Measurements from ENCODE around the gene TLE4.
"Not testable (repeated sequence)": the region's sequence is repeated elsewhere in the genome, so short reads cannot be mapped to it uniquely, and the experiment has no call there.

TLE4 gene

GRCh38 chr9:79751895-79752466 is 180.2 kb downstream of the TLE4 start:
- not testable (repeated sequence) for DNase-seq

DNA sequence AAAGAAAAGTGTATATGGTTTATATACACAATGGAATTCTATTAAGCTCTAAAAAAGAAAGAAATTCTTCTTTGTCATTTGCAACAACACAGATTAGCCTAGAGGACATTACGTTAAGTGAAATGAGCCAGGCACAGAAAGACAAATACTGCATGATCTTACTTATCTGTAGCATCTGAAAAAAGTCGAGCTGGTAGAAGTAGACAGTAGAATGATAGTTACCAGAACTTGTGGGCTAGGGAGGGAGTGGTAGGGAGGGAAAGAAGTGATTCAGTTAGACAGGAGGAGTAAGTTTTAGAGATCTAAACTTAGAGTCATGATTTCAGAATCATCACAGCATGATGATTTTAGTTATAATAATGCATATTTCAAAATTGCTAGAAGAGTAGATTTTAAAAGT is 184.6 kb downstream of the TLE4 start:
- DNase-seq, result no peak

- no peak for DNase-seq
Measured at GRCh38 chr9:79757074-79757473, 185.3 kb downstream of the TLE4 start.

DNA sequence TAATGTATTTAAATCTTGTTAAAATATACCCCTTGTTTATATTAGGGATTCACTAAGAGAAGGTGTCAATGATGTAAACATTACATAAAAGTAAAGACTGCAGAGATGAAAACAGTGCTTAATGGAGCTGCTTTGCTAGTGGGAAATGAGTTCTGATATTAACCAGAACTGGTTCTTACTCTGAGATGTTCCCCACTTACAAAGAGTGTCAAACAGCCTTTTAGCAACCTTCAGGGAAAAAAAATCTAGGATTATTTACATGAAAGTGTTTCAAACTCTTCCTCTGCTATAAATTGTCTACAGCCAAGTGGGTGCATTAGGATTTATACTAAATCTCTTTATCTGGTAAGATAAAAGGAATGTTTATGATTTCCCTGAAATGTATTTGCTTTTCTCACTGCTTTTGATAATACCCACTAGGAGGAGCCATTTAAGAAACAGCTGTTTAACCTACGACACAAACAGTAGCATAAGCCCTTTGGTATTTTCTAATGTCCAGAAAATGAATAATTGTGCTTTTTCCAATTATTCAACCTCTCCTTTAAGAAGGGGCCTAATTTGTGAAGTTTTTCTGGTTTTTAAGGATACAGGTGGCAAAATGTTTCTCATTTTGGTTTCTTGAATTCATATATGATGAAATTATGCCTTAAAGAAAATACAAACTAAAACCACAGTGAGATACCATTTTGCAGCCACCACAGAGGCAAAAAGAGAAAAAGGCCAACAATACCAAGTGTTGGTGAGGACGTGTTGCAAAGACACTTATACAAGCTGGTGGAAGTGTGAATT is 186.3 kb downstream of the TLE4 start:
- no peak for DNase-seq

GRCh38 chr9:79759460-79759859 is 187.7 kb downstream of the TLE4 start:
- no peak for DNase-seq

- no peak for DNase-seq
Measured at GRCh38 chr9:79762070-79762469, 190.3 kb downstream of the TLE4 start.

DNA sequence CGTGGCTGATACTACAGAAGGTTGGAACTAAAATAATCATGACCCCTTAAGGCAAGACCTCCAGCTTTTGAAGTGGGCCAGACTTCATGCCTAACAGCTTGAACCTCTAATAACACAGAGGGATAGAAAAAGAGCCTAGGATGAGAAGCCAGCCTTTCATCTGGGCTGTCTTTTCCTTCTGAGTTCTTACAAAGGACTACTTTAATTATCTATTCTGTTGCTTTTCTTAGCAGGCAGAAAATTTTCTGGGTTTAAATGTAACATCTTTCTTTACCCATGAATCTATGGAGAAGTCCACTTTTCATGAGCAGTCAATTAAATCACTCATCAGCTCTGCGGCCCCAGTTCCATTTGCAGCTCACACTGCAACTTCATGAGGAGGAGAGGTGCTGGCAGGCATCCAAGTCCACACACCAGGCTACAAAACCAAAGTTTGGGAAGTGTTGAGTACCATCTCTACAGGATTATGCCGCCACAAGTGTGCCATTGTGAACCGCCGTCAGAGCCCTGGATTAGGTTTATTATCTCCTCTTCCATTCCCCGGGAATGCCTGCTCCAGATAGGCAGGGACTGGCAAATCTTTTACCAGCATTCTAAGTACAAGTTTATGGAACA is 192.0 kb downstream of the TLE4 start:
- no peak for DNase-seq

GRCh38 chr9:79764374-79764773 is 192.6 kb downstream of the TLE4 start:
- DNase-seq, result no peak

- DNase-seq, result no peak
Measured at GRCh38 chr9:79765466-79765865, 193.7 kb downstream of the TLE4 start.

- DNase-seq, result no peak
Measured at GRCh38 chr9:79766091-79766490, 194.3 kb downstream of the TLE4 start.

DNA sequence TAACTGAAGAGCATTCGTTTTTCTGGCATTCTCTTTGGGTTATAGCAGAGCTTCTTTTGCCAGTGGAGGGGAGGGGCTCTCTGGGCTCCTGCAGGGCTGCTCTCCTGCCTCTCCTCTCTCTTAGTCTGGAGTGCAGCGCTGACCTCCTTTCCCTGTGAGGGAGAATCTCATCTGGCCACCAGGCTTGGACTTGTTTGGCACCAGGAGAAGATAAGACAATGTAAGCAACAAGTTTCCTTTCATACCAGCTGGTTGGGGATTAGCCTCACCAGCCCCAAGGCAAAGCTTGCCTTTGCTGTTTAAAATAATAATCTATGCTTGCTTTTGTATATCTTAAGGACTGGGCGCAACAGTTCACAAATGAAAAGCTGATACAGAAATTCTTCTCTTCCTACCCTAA is 196.4 kb downstream of the TLE4 start:
- no peak for DNase-seq

DNA sequence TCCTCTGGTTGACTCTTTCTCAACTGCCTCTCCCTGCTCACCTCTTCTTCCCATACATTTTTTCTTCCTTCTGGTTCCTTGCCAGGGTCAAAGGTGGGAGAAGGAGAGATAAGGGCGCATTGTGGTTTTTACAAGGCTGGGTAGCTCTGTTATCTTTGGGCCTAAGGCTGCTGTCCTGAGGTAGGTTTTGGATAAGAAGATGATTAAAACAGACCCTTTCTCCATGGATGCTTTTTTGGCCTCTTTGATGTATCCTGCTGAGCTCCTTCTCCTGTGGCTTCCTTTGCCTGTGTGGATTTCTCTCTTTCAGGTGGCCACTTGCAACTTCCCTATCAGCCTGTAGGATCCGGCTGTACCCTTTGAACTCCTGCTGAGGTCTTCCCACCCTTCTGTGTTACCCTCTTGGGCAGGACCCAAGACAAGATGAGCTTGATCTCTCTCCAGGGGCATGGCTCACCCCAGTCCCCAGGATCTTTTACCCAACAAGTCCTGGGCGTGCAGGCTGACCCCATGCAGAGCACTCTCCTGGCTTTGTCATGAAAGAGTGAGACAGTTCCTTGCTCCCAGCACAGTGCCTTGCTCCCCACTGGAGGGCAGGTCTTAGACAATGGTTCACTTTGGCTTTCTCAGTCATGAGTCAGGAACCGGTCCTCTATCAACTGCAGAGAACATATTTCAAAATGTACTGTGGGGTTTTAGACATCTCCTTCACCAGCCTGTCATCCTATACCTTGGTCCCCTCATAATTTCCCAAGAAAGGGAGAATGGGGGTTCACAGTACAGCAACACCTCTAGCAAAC is 197.9 kb downstream of the TLE4 start:
- no peak for DNase-seq

DNA sequence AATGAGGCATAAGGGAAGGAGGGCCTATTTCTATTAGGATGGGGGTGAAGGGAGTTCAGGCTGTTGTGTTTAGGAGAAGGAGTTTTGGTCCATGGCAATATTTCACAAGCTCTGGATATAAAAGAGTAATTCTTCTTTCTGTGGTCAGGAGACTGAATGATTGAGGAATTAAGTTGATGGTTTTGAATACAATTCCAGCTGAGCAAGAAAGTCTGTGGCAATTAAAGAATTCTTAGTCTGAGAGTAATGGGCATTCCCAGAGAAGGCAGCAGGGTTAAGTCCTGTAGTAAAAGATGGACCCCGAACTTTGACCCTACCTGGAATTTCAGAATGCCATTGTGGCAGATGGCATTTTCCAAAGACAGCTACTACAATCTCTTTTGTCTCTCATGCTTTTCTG is 202.6 kb downstream of the TLE4 start:
- no peak for DNase-seq
